NCI-H2196 treated with DMSO at 0.1 percent for 48 hours (cell line): ENCODE data around the gene QSOX1.
"Not testable (repeated sequence)": the region's sequence is repeated elsewhere in the genome, so short reads cannot be mapped to it uniquely, and the experiment has no call there.

Experiments
- DNase-seq: peaks from one replicate; lab custom pipeline; 2025; ENCODE audit not compliant: unreplicated experiment; lab: John Stamatoyannopoulos, UW

QSOX1 gene

GRCh38 chr1:180188684-180189175, 34.1 kb downstream of the QSOX1 start:
- DNase-seq: no peak

- no peak for DNase-seq
These were observed 35.4 kb downstream of the QSOX1 start for GRCh38 chr1:180190091-180190490.

GRCh38 chr1:180192172-180192571, 37.5 kb downstream of the QSOX1 start:
- no peak for DNase-seq

- no peak for DNase-seq
These were observed 38.7 kb downstream of the QSOX1 start for GRCh38 chr1:180193141-180194047.

- DNase-seq: no peak
These were observed 39.4 kb downstream of the QSOX1 start for GRCh38 chr1:180194048-180194425.

GRCh38 chr1:180194546-180195207, 40.0 kb downstream of the QSOX1 start:
- DNase-seq: no peak

- DNase-seq: no peak
These were observed 40.7 kb downstream of the QSOX1 start for GRCh38 chr1:180195401-180195800.

- DNase-seq: no peak
These were observed 41.2 kb downstream of the QSOX1 start for GRCh38 chr1:180195916-180196315.

GRCh38 chr1:180196436-180197003, 41.9 kb downstream of the QSOX1 start:
- DNase-seq: no peak

- no peak for DNase-seq
These were observed 42.6 kb downstream of the QSOX1 start for GRCh38 chr1:180197231-180197630.

GRCh38 chr1:180198196-180198595, 43.5 kb downstream of the QSOX1 start:
- no peak for DNase-seq

GRCh38 chr1:180198611-180199010, 43.9 kb downstream of the QSOX1 start:
- no peak for DNase-seq

GRCh38 chr1:180199018-180199417, 44.3 kb downstream of the QSOX1 start:
- DNase-seq: no peak

GRCh38 chr1:180201451-180202200, 47.0 kb downstream of the QSOX1 start:
- no peak for DNase-seq

- DNase-seq: not testable (repeated sequence)
These were observed 47.9 kb downstream of the QSOX1 start for GRCh38 chr1:180202588-180202987.

GRCh38 chr1:180204231-180204630, 49.6 kb downstream of the QSOX1 start:
- no peak for DNase-seq

- no peak for DNase-seq
These were observed 51.9 kb downstream of the QSOX1 start for GRCh38 chr1:180206581-180206980.

- no peak for DNase-seq
These were observed 53.6 kb downstream of the QSOX1 start for GRCh38 chr1:180208264-180208663.

GRCh38 chr1:180210008-180210620, 55.4 kb downstream of the QSOX1 start:
- no peak for DNase-seq

- no peak for DNase-seq
These were observed 56.6 kb downstream of the QSOX1 start for GRCh38 chr1:180211156-180211859.
